Right atrium auricular region (tissue), 2 donors: ENCODE data around the gene EFHB. TPM values are rescaled to one million over a fixed set of nuclear protein-coding genes. Genes with fewer than 3 reads are reported as not detected.
"Not testable (repeated sequence)": the region's sequence is repeated elsewhere in the genome, so short reads cannot be mapped to it uniquely, and the experiment has no call there.

Source experiments
- DNase-seq: peaks from one replicate; pipeline ENCODE4 v3.0.0-alpha.2; 2019; ENCODE audit warnings: low spot score
- H3K27ac ChIP-seq, 2 donors: fragments of 200-600 bp; sonication (generic); 1 replicate in 1 of 2; 2 replicates in 1 of 2; pipeline ENCODE4 v1.5.1; 2016 to 2019
- H3K27me3 ChIP-seq, 2 donors: fragments of 200-600 bp; sonication (generic); one replicate each; pipeline versions ENCODE4 v1.5.1 to v1.6.0; 2017 to 2019
- H3K36me3 ChIP-seq: fragments of 200-600 bp; sonication (generic); one replicate; pipeline ENCODE4 v1.5.1; 2016
- H3K4me1 ChIP-seq, 2 donors: fragments of 200-600 bp; sonication (generic); one replicate each; pipeline versions ENCODE4 v1.5.1 to v1.6.0; 2017 to 2019
- H3K4me3 ChIP-seq, 2 donors: fragments of 200-600 bp; sonication (generic); 1 replicate in 1 of 2; 2 replicates in 1 of 2; pipeline ENCODE4 v1.5.1; 2017 to 2019; ENCODE audit warnings: mild to moderate bottlenecking in 1 of 2, moderate library complexity in 1 of 2
- H3K9me3 ChIP-seq, 2 donors: fragments of 200-600 bp; sonication (generic); one replicate each; pipeline ENCODE4 v1.5.1; 2019
- total RNA-seq, 2 donors: library from RNA; depleted of rRNA; stranded (reverse); fragments of >200 nt; gene quantifications; one replicate each; pipeline ENCODE4 v1.1.0, GENCODE V29; 2016
- TF ChIP-seq, protein P1 (sequence below), 2 donors: fragments of 200-600 bp; sonication (generic); IDR thresholded peaks; one replicate each; pipeline ENCODE4 v1.5.1; 2019; ENCODE audit warnings: antibody characterized with exemption in 2 of 2

EFHB gene
- total RNA-seq, 2 donors from 2014 or later: 0.51 TPM; not detected in 1

DNA sequence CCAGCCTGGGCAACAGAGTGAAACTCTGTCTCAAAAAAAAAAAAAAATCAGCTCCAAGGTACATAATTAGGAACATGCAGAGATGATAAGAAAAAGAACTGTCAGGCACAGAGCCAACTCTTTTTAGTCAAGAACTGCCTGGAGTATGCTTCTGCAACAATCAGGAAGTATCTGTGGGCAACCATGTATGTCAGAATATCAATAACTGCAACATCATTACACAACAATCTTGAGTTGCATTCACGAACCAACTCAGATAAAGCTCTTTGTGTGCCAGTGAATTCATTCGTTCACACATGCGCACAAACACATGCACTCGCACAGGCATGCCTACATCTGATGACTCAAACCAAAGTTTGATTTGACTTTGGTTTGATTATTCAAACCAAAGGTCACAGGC, 32.1 kb downstream of the EFHB start:
- TF ChIP-seq, protein P1, sequence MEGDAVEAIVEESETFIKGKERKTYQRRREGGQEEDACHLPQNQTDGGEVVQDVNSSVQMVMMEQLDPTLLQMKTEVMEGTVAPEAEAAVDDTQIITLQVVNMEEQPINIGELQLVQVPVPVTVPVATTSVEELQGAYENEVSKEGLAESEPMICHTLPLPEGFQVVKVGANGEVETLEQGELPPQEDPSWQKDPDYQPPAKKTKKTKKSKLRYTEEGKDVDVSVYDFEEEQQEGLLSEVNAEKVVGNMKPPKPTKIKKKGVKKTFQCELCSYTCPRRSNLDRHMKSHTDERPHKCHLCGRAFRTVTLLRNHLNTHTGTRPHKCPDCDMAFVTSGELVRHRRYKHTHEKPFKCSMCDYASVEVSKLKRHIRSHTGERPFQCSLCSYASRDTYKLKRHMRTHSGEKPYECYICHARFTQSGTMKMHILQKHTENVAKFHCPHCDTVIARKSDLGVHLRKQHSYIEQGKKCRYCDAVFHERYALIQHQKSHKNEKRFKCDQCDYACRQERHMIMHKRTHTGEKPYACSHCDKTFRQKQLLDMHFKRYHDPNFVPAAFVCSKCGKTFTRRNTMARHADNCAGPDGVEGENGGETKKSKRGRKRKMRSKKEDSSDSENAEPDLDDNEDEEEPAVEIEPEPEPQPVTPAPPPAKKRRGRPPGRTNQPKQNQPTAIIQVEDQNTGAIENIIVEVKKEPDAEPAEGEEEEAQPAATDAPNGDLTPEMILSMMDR (IDR thresholded peaks at IDR 0.05): no peak
- Histone ChIP-seq H3K4me3 (no peak overlapping the region), H3K36me3 (no peaks in the 10 kb centered on the region), H3K27ac (no peak overlapping the region), H3K9me3 (peaks cover 0 to 11% of the 10 kb centered on the region in 2 donors), H3K4me1 (no peaks in the 10 kb centered on the region), H3K27me3 (no peaks in the 10 kb centered on the region)
- no peak for DNase-seq

DNA sequence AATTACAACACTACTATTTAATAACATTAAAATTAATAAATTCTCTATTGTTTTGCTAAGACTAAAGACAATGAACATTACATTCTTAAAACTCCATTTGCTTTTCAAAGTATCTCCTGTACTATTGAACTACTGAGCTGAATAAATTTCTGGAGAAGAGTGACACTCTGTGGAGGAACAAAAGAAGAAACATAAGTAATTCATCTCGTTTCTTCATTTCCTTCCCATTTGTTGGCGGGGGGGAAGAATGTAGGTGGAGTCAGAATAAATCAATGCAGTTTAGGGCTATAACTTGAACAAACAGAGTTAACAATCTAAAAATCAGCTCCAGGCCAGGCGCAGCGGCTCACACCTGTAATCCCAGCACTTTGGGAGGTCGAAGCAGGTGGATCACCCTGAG, 32.7 kb downstream of the EFHB start:
- TF ChIP-seq, protein P1 (IDR thresholded peaks at IDR 0.05): no peak
- Histone ChIP-seq H3K4me3 (no peak overlapping the region), H3K36me3 (no peaks in the 10 kb centered on the region), H3K27me3 (no peaks in the 10 kb centered on the region), H3K9me3 (peaks cover 0 to 5% of the 10 kb centered on the region in 2 donors), H3K27ac (no peak overlapping the region), H3K4me1 (no peaks in the 10 kb centered on the region)
- no peak for DNase-seq

DNA sequence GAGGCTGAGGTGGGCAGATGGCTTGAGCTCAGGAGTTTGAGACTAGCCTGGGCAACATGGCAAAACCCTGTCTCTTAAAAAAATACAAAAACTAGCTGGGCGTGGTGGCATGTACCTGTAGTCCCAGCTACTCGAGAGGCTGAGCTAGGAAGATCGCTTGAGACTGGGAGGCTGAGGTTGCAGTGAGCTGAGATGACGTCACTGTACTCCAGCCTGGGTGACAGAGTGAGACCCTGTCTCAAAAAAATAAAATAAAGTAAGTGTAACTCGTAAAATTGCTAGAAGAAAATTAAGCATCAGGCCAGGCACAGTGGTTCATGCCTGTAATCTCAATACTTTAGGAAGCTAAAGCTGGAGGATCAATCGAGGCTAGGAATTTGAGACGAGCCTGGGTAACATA, 34.2 kb downstream of the EFHB start:
- not testable (repeated sequence) for H3K4me3 ChIP-seq, H3K4me1 ChIP-seq, H3K27ac ChIP-seq, H3K36me3 ChIP-seq, DNase-seq, H3K27me3 ChIP-seq, H3K9me3 ChIP-seq

DNA sequence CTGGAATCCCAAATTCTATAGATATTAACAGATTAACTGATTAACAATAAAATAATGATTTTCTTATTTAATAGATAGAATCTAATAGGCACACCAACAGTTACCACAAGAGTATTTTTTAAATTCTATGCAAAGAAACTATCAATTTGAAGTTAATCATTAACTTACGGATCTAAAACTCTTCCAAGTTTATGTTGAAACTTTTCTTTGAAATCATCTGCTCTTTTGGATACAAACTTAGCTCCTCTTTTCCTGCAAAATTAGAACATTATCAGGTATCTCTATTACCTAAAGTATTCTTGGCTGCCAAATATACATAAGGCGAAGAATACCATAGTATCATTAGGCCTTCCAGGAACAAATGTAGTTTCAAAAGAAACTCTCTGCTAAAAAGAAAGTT, 34.8 kb downstream of the EFHB start:
- Histone ChIP-seq H3K9me3 (no peaks in the 10 kb centered on the region), H3K4me1 (no peaks in the 10 kb centered on the region), H3K4me3 (no peak overlapping the region), H3K36me3 (no peaks in the 10 kb centered on the region), H3K27me3 (no peaks in the 10 kb centered on the region), H3K27ac (no peak overlapping the region)
- TF ChIP-seq, protein P1 (IDR thresholded peaks at IDR 0.05): no peak
- no peak for DNase-seq

DNA sequence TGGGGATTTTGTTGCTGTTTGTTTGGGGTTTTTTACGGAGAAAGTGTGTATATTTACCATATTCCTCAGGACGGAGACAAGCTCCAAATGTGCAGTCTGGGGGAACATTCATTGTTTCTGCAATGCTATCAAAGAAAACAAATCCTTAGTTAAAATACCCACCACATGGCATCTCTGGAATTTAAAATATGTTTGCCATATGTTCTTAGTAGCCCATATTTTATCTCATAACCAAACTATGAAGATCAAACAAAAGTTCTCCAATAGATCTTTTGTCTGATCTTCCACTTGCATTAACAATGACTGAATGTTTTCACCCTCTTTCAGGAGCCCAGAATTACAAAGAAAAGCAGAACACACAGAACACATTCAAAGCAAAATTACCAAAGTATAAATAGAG, 35.3 kb downstream of the EFHB start:
- Histone ChIP-seq H3K27ac (no peak overlapping the region), H3K4me1 (no peaks in the 10 kb centered on the region), H3K9me3 (no peaks in the 10 kb centered on the region), H3K4me3 (no peak overlapping the region), H3K36me3 (no peaks in the 10 kb centered on the region), H3K27me3 (no peaks in the 10 kb centered on the region)
- TF ChIP-seq, protein P1 (IDR thresholded peaks at IDR 0.05): no peak
- no peak for DNase-seq

DNA sequence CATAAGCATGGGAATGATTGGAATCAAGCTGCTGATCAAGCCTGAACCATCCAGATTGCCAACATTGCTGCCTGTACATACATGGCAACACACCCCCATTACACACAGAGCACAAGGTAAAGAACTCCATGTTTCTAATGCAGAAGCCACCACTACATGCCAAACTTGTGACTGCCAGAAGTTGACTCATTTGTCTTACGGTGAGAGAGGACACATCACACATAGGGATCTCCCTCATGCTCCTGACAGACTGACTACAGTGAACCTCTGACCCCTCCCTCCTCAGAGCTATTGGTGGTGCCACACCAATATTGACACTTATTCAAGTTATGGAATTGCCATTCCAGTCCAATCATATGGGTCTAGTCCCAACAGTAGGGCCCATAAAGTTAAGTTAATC, 42.3 kb downstream of the EFHB start:
- no peak overlapping the region for H3K4me3 ChIP-seq
- H3K4me1 ChIP-seq: peaks cover 0 to 4% of the 10 kb centered on the region in 2 donors
- DNase-seq: no peak
- no peaks in the 10 kb centered on the region for H3K36me3 ChIP-seq
- H3K27ac ChIP-seq: no peak overlapping the region
- no peaks in the 10 kb centered on the region for H3K9me3 ChIP-seq
- H3K27me3 ChIP-seq: no peaks in the 10 kb centered on the region
- TF ChIP-seq, protein P1 (IDR thresholded peaks at IDR 0.05): no peak
